ENCODE results near the gene SLC25A45.
"Not testable (repeated sequence)": the region's sequence is repeated elsewhere in the genome, so short reads cannot be mapped to it uniquely, and the experiment has no call there.

SLC25A45 gene

DNA sequence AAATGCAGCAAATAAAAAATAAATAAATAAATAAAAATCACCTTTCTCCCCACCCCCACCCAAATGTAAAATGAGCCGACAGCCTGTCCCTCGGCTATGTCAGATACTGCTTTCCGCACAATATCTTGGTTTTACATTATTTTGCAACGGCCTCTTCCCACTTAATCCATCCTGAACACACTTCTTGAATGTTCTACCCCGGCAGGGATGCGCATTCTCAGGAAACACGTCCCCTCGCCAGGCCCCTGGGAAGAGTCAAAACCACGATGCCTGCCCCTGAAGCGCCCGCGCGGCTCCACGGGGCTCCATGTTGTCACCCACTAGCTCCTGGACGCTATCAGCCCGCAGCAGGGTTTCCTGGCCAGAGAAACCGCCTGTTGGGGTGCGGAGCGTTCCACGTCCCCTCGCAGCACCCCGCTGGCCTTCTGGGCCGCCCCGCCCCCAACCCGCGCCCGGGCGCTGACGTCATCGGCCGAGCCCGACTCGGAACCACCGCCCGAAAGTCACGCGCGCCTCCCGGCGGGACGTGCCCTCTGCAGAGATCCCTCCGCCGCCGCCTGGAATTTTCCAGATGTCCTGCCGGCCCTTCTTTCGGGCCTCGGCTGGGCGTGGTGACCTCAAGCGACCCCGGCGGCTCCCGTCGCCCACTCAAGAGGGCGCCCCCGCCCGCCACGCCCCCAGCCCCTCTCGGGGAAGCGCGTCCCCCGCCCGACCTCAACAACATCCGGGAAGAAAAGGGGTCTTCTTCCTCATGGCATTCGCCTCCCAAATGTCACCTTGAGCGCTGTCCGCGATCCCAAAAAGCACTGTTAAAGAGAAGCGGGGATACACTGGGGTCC, 39.6 kb upstream of the SLC25A45 start:
- DNase-seq, result peak; percentile 99

- DNase-seq, result peak; percentile 99
Observed at GRCh38 chr11:65420979-65421793, 38.7 kb upstream of the SLC25A45 start.

- DNase-seq, result no peak
Observed at GRCh38 chr11:65420506-65420905, 38.1 kb upstream of the SLC25A45 start.

- peak; percentile 94 for DNase-seq
Observed at GRCh38 chr11:65419772-65420481, 37.5 kb upstream of the SLC25A45 start.

DNA sequence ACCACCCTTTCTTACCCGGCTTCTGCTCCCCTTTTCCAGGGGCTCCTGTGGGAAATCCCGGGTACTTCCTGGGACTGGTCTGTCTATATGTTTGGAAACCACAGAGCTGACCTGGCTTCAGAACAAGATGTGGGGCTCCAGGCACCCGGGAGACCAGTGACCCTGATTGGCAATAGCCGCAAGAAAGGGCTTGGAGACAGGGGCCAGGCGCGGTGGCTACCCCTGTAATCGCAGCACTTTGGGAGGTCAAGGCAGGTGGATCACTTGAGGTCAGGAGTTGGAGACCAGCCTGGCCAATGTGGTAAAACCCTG, 37.0 kb upstream of the SLC25A45 start:
- no peak for DNase-seq

- DNase-seq, result peak; percentile 96
Observed at GRCh38 chr11:65418681-65419459, 36.4 kb upstream of the SLC25A45 start.

- no peak for DNase-seq
Observed at GRCh38 chr11:65418431-65418680, 35.9 kb upstream of the SLC25A45 start.

DNA sequence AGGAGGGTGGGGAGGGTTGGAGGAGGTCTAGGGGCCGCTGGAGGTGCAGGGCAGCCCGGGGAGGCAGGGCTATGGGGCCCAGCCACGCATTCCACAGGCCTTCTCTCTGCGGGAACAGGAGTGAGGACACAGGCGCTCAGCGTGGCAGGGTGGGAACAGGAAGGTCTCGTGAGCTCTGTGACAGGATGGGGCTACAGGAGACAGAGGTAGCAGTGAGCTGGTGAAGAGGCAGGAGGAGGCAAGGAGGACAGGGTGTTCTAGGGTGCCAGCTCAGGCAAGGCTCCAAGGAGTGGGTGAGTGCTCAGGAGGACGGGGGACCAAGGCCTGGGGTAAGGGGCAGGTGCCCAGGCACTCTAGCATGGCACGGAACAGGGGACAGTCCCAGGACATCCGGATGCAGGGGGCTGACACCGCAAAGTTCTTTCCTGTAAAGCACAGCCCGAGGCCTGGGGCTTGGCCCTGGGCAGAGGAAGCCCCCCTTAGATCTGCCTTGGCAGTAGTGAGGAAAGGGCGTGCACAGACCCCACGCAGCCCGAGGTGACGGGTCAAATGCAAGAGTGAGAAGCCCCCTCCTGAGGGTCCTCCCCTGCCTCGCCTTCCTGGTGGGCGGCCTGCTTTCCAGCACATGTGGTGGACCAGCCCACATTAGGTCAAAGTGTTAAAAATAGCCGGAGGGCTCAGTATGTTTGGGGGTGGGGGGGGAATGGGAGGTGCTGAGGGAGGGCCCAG, 35.4 kb upstream of the SLC25A45 start:
- DNase-seq, result no peak

GRCh38 chr11:65416841-65417701, 34.6 kb upstream of the SLC25A45 start:
- no peak for DNase-seq

GRCh38 chr11:65416341-65416824, 33.9 kb upstream of the SLC25A45 start:
- peak; percentile 80 for DNase-seq

- no peak for DNase-seq
Observed at GRCh38 chr11:65415499-65416340, 33.3 kb upstream of the SLC25A45 start.

GRCh38 chr11:65414776-65415498, 32.5 kb upstream of the SLC25A45 start:
- no peak for DNase-seq

- DNase-seq, result not testable (repeated sequence)
Observed at GRCh38 chr11:65413077-65413664, 30.7 kb upstream of the SLC25A45 start.

- no peak for DNase-seq
Observed at GRCh38 chr11:65412271-65413076, 30.0 kb upstream of the SLC25A45 start.

- no peak for DNase-seq
Observed at GRCh38 chr11:65411681-65412070, 29.2 kb upstream of the SLC25A45 start.

- no peak for DNase-seq
Observed at GRCh38 chr11:65410936-65411680, 28.7 kb upstream of the SLC25A45 start.
